DMS 273 (cell line): ENCODE measurements around the gene MCAM.

Experiments used
- DNase-seq: peaks from one replicate; lab custom pipeline; 2025; ENCODE audit not compliant: unreplicated experiment; lab: John Stamatoyannopoulos, UW

Gene MCAM

DNA sequence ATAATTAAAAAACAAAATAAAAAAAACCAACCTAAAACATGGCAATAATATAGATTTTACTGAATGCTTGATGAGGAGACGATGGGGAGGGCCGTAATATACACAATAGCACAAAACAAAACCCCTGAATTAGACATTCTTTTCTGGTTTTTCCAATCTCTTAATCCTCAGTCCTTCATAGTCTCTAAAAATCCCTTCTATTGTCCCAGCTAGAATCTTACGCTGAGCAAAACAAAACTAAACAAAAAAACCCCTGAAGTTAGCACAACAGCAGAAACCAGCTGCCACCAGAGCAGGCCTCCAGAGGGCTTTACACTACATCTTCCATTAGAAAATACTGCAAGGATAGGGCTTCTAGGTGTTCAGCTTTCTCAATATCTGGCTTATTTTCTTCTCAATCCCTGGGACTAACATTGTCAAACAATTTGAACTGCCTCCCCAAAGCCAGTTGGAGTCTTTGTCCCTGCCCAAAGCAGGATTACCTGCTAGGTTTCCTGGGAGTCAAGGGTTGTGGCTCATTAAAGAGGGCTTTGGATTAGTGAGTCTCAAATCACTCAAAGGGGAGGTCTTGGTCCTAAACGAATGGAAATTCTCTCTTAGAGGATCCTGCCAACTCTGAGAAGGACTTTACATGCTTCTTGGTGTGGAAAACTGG is 15.3 kb upstream of the MCAM start:
- DNase-seq = no peak

DNA sequence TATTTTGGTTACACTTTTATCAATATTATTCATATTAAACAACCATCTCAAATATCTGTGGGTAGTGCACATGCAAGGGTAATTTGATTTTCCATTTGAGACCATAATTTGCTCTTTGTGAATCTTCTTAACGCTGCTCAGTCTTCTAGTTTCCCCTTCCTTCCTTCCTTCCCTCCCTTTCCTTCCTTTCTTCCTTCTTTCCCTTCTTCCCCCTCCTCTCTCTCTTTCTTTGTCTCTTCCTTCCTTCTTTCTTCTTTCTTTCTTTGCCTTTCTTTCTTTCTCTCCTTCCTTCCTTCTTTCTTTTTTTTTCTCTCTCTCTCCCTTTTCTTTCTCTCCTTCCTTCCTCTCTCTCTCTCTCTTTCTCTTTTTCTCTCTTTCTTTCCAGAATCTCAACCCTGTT is 13.3 kb upstream of the MCAM start:
- no peak for DNase-seq

DNA sequence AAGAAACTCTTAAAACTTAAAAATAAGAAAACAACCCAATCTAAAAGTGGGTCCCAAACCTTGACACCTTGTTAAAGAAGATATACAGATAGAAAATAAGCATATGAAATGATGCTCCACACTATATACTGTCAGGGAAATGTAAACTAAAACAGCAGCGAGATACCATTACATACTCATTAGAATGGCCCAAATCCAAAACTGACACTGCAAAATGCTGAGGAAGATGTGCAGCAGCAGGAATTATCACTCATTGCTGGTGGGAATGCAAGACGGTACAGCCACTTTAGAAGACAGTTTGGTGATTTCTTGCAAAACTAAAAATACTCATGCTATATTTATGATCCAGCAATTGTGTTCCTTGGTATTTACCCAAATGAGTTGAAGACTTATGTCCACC is 12.4 kb upstream of the MCAM start:
- DNase-seq = no peak

DNA sequence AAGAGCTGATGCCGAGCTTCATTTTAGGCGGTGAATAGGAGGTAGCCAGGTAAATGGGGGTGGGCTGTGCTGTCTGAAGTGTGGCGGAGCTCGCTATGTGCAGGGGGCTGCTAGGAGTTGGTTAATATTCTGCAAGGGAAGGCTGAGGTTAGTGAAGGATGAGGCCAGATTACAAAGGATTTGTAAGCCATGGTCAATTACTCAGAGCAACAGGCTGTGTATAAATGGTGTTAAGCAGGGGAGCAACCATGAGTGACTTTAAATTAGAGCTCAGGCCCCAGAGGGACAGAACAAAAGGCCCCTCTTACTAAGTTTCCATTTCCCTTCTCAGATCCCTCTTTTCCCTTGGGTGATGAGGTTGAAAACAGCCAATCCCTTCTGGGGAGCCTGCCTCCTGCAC is 7.3 kb upstream of the MCAM start:
- no peak for DNase-seq

DNA sequence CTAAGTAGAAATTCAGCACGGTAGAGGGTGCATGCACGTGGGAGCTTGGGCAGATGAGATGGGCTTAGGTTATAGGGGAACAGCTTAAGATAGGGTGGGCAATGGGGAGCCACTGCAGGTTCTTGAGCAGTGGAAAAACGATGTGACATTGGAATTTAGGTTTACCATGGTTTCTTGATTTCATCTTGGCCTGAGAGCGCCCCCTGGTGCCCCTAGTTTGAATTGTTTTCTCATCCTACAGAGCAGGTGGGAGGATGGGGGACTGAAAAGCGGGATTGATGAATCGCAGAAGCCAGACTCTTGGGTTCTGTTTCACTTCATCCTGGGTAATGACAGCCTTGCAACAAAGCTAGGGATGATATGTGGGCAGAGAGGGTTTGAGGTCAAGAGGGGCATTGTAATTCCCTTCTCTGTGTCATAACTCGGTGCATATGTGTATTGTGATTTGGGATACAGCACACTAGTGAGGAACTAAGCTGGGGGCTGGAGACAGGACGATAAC is 6.7 kb upstream of the MCAM start:
- peak; percentile 80 for DNase-seq

DNA sequence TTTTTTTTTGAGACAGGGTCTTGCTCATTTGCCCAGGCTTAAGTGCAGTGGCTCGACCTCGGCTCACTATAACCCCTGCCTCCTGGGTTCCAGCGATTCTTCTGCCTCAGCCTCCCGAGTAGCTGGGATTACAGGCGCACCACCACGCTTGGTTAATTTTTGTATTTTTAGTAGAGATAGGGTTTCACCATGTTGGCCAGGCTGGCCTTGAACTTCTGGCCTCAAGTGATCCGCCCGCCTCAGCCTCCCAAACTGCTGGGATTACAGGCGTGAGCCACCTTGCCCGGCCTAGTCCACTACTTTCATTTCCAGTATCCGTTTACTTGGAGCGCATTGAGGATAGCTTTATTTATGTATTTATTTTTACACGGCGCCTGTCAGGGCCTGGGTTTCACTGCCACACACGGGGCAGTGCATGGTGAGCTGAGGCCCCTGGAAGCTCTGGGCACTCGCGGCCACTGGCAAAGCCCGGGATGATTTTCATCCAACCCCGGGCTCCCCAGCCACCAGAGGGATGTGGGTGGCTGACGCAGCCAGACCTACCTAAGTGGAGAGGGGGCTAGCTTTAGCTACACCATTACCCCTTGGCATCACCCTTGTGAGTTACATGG is 6.1 kb upstream of the MCAM start:
- DNase-seq = no peak

DNA sequence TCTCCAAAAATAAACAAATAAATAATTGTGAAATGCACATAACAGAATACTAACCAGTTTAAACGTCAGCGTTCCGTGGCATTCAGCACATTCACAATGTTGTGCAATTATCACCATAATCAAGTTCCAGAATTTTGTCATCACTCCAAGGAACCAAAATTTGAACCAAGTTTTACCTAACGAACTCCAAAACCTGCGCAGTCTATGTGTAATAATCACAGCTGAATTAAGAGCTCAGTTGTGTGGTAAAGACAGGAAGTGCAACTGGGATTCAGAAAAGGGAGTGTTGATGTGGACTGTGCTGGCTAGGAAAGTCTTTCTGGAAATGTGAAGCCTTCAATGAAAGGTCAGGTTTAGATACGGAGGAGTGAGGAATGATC is 5.4 kb upstream of the MCAM start:
- peak; percentile 22 for DNase-seq

DNA sequence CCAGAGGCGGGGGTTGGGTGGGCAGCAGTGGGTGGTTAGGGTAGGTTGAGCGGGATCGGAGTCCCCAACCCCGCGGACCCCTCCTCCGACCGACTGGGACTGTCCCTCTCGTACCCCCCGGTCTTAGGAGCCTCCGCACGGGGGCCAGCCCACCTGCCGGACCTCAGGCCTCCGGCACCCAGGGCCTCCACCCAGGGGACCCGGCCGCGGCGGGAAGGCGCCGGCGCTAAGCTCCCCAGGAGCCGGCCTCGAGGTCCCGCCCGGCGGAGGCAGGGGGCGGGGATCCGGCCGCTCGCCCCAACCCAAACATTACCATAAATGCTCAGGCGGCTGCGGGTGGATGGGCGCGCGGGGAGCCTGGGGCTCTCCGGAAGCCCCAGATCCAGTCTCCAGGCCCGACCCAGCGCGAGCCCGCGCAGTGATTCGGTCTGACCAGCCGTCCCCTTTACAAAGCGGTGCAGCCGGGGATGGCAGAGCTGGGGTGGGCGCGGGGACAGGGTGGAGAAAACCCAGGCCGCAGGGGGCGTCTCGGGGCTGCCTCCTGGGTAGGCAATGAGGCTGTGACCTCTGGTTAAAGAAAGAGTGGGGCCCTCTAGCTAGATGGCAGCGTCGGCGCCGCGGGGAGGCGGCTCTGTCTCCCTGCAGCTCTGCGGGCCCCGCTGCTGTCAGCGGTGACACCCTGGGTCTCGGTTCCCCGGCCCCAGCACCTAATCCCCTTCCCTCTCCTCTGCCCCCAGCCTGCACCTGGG is 4.0 kb upstream of the MCAM start:
- no peak for DNase-seq

DNA sequence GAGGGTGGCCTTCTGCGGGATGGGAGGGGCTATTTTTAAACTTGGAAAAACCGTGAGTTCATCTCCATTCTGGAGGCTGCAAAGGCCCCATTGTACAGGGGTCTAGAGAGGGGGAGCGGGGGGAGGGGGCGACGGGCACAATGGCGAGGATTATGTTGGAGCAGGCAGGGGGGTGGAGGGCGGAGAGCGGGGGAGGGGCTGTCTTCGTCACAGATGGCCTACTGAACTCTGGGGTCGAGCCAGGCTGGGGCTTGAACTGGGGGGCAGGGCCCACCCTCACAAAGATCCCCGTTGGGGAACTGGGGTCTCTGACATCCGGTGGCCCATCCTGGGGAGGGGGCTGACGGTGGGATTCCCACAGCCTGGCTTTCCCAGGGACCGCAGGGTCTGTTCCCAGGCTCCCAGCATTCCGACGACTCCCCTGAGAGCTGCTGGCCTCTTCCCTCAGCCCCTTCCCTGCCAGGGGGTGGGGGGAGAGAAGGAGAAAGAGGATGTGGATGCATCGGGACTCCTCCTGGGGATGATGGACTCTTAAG is 3.4 kb upstream of the MCAM start:
- DNase-seq = no peak

DNA sequence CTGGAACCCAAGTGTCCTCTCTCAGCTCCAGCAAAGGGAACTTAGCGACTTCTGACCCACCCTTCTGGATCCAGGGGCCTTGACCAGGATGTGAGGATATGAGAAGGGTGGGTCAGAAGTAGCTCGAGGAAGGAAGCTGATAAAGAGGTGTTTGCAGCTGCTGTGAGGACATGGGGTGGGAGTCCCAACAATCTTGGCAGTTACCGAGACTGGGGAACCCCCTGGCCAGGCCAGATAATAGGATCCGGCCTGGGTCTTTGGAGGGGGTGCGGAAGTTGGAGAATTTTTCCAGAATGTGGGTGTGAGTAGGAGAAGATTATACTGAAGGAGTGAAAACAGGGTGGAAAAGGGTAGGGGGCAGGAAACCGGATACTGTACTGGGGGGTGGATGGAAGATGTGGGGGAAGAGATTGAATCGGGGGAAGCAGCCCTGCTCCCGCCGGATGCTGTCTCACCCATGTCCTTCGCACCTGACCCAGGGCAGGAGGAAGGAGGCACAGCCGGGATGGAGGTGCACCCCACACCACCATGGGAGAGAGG is 2.8 kb upstream of the MCAM start:
- no peak for DNase-seq

DNA sequence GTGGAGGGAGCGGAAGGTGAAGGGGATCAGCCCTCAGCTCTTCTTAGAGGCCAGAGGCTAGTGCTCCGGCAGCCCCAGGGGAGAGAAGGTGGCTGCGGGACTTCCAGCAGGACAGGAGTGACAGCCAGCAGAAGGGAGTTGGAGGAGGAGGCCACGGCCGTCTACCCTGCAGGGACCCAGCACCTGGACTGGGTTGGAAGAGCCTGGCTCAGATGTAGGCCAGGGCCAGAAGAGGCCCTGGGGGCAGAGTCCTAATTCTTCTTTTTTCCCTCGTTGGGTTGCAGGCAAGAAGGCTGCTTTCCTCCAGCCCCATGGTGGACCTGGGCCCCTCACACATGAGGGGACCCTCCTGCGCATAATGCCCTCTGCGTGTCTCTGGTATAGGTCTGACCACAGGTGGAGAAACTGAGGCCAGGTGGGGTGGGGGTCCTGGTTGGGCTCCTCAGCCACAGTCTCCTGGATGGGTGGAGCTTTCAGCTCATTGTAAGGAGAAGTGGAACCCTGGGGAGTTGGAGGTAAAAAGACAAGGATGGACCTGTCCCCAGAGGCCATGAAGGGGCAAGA is 2.3 kb upstream of the MCAM start:
- no peak for DNase-seq

DNA sequence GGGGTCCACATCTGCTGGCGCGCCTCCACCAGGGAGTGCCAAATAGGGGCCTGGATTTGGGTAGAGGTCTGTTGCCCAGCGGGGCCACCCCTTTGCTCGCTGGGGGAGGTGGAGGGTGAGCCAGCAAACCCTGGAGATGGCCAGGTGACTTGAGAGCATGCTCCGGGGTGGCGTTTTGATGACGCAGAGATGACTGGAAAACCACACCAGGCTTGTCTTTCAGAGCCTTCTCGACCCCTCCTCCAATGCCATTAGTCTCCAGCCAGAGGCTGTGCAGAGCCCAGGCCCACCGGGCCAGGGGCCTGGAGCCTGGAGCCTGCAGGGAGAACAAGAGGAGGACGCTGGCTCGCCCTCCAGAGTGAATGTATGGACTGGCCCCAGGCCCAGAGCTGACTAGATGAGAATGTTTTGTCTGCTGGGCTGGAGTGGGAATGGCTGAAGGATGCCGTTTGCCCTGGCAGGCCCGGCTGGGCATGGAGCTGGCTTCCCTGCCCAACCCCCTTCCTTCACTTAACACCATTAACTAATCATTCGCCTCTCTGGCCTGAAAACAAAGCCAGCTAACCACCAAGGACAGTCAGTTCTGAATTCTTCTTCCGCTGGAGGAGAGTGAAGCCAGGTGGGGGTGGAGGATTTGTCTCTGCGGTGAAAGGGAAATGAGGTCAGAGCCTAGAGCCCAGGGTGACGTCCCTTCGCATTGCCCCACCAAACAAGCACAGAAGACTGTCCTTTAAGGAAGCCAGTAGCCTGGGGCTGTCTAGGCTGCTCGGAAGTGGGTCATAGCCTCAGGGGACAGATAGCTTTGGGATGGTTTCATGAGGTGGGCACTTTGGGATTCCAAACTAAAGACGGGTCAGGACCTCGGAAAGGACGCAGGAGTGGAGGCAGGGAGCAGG is 1.6 kb upstream of the MCAM start:
- peak; percentile 14 for DNase-seq

DNA sequence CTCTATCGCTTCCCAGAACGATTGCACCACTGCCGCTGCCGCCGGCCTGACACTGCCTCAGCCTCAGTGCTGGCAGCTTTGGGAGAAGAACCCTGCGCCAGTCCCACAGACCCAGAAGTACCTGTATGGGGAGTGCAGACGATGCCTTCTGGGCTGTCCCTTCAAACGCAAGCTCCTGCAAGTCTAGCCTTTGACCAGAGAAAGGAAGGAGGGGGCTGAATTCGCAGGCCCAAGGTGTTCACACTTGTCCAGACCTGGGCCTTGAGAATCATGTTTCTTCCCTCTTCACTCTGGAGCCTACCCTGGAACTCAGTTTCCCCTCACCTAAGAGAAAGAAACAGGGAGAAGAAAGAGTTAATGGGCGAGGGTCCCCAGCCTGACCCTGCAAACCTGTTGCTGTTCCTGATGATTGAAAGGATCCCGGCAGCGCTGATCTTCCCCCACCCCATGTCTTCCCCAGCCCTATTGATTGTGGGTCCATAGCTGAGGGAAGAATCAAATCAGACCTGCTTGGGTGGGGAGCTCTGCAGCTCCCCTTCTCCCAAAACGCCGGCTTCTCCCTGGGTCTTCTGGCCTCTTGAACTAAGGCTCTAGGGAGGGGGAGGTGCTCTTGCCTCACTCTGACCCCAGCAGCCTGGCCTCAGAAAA is 786 bp upstream of the MCAM start:
- DNase-seq = no peak

DNA sequence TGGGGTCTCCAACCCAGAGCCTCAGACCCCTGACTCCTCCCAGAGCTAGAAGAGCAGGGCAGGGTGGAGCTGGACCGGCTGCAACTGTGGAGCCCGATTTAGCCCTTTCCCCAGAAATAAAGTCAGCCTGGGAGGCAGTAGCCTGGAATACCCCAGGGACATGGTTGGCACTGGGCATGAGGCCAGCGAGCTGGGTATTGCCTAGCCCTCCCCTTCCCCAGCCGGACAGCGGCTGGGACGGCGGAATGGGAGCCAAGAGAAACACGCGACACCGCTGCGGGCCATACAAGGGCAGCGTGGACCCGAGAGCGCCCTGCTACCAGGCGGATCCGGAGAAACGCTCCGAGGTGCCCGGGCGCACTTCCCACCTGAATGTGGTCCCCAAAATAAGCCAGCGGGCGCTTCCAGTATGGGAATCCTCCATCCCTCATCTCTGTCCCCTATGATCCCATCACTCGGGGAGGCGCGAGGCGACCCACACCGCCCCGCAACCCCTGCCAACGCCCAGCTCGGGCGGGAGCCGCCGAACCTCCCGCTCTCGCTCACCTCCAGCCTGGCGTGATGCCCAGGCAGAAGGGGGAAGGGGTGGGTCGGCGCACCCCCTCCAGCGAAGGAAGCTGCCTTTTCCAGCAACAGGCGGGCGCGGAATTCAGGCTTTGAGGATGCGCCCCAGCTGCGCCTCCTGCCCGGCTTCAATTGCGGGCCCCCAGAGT is 758 bp downstream of the MCAM start:
- peak; percentile 79 for DNase-seq

DNA sequence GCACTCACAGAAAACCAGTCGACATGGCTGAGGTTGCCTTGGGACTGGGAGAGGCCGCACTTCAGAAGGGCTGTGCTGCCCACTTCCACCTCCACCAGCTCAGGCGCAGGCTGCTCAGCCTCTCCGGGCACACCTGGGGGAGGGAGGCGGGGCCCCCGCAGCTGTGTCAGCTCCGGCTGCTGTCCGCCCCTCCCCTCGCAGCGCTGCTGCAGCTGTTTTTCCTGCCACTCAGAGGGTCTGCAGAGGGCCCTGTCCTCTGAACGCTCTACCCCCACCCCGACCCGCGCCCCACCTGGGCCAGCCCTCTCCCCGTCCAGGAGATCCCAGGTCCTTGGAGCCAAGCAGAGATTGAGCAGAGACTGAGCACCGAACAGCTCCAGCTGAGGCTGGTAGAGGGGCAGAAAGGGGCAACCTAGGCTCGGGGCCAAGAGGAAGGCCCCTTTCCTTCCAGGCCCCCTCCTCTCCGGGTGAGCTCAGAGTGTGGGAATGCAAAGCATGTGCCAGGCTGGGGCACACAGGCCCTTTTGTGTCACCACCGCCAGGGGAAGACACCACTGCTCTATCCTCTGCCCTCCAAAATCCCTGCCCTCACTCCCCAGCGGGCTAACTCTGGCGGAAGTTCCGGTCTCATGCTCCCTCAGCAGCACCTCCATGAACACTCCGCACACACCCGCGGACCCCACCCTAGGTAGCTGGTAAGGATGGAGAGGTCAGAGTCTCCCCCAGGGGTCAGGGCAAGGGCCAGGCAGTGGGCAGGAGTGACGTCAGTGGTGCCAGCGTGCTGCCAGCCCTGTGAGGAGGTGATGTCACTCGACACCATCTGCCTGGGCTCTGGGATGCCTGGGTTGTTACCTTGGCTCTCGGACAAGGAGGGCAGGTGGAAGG is 1.6 kb downstream of the MCAM start:
- DNase-seq = peak; percentile 76

DNA sequence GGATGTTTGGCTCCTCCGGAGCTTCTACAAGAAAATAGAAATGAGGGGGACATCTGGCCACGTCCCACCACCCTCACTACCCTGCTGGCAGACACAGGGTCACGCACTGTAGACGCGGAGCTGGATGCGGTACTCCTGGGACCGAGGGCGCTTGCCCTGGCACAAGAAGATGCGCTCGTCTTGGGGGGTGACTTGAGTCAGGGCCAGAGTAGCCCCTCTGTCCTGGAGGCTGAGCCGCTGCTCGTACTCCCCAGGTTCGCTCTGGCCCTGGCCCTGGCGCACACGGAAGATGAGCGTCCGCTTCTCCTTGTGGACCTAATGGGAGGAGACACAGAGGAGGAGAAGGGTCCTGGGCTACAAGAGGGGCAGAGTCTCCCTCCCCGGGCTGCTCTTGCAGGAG is 2.2 kb downstream of the MCAM start:
- no peak for DNase-seq

DNA sequence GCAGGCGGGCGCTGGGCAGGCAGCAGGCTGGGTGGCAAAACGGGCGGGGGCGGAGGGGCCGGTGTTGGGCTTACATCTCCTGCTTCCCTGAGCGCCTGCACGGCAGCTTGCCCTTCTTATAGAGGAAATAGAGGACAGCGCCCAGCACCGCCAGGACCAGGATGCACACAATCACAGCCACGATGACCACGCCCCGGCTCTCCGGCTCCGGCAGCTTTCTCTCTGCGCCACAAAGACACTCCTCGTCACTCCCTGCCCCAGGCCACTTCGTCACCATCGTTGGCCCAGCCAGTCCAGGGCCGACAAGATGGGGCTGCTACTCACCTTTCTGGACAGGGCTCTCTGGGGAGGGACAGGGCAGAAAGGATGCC is 6.3 kb downstream of the MCAM start:
- DNase-seq = no peak

DNA sequence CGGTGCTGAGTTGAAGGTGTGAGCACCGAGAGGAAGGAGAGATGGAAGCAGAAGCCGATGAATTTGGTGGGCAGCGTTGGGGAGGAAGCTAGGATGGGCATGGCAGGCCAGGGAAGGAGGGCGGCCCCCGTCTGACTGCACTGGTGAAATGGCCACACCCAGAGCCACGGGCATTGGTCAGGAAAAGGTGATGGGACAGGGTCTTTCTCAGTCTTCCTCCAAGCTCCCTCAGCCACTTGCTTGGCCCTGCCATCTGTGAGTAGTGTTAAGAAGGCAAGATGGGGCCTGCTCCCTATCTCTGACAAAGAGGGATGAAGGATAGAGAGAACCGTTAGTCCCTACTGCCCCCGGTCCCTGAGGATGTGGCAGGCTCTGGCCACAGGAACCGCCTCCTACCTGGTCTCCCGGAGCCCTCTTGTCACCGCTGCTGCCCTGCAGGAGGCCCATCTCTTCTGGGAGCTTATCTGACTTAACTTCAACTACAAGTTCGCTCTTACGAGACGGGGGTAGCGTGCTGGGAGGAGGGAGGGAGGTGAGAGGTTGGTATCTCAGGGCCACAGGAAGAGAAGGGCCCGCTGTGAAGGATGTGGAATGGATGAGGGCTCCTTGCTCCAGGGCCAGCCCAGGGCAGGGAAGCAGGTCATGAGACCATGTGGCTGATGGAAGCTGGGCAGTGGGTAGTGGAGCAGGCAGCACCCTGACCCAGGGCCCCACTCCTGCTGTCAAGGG is 6.8 kb downstream of the MCAM start:
- no peak for DNase-seq
